Measurements from ENCODE around the gene RBM33.

- TF ChIP-seq EZH2 (IDR thresholded peaks at IDR 0.05) = no peak
- no peak for TF ChIP-seq POLR2AphosphoS5 (IDR thresholded peaks at IDR 0.05; ENCODE audit: borderline replicate concordance, low read depth, low read length)
Observed at GRCh38 chr7:155776606-155777005, 132.1 kb downstream of the RBM33 start.
